ENCODE data around the gene TRIP12. TPM values are rescaled to one million over a fixed set of nuclear protein-coding genes. Genes with fewer than 3 reads are reported as not detected.
"Not testable (repeated sequence)": the region's sequence is repeated elsewhere in the genome, so short reads cannot be mapped to it uniquely, and the experiment has no call there.

Gene TRIP12
- total RNA-seq, 2 experiments from 2014 or later: 224 to 229 TPM

DNA sequence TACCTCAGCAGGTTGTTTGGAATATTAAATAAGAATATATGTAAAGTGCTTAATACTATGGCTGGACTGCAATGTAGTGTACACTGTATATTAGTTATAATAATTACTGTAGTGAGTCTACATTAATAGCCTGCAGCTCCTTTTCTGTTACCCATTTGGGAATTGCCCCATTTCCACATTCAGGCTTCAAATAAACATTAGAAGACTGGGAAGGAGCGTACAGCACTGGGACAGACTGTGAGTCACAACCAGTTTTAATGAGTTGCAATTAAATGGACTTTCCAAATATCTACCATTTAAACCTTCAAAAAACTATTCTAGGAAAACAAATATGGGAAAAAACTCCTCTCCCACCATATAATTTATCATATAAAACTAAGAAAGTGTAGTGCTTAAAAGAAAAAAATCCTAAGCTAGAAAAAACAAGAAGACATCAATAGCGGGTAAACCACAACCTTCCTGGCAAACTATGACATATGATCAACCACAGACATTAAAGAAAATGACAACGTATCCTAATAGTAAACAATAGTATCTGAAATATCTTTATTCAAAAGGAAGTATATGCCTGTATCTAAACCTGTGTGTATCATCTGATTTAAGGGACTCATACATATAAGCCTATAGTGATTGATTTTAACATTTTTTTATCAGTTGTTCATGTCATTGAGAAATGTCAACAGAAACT is 86.1 kb downstream of the TRIP12 start:
- H3K4me3 Mint-ChIP-seq: no peak overlapping the region
- H3K36me3 Mint-ChIP-seq (ENCODE audit: low read depth): peaks cover 52% of the 10 kb centered on the region
- CTCF ChIA-PET: interaction anchor here (1.2 to 4.8 kb wide), 5 partner anchors 14 to 55 kb away, joined by 3 to 18 read pairs (median 3); no protein-coding TSS in a partner anchor
- H3K27ac Mint-ChIP-seq: no peak overlapping the region
- no peaks in the 10 kb centered on the region for H3K9me3 Mint-ChIP-seq
- no peak for DNase-seq
- H3K4me1 Mint-ChIP-seq: peaks cover 43% of the 10 kb centered on the region
- no peaks in the 10 kb centered on the region for H3K27me3 Mint-ChIP-seq
- POLR2A ChIA-PET: interaction anchor here (2.0 to 2.4 kb wide), 3 partner anchors 13 to 85 kb away, joined by 9 to 11 read pairs (median 10); partner anchors contain the start of genes FBXO36 and TRIP12

DNA sequence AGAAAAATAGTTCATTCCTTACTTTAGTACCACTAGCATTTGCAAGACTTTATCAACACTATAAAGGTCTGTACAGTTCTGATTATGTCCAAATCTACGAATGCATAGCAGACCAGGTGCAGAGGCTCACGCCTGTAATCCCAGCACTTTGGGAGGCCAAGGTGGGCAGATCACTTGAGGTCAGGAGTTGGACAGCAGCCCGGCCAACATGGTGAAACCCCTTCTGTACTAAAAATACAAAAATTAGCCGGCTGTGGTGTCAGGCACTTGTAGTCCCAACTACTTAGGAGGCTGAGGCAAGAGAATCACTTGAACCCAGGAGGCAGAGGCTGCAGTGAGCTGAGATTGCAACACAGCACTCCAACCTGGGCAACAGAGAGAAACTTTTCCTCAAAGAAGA is 87.4 kb downstream of the TRIP12 start:
- H3K9me3 Mint-ChIP-seq, H3K4me3 Mint-ChIP-seq, H3K27me3 Mint-ChIP-seq, DNase-seq, H3K27ac Mint-ChIP-seq, POLR2A ChIA-PET: not testable (repeated sequence)
- H3K36me3 Mint-ChIP-seq (ENCODE audit: low read depth): peaks cover 50% of the 10 kb centered on the region
- H3K4me1 Mint-ChIP-seq: peaks cover 43% of the 10 kb centered on the region
- CTCF ChIA-PET: interaction anchor here (0.9 to 4.8 kb wide), 4 partner anchors 12 to 54 kb away, joined by 3 to 18 read pairs (median 6); no protein-coding TSS in a partner anchor

DNA sequence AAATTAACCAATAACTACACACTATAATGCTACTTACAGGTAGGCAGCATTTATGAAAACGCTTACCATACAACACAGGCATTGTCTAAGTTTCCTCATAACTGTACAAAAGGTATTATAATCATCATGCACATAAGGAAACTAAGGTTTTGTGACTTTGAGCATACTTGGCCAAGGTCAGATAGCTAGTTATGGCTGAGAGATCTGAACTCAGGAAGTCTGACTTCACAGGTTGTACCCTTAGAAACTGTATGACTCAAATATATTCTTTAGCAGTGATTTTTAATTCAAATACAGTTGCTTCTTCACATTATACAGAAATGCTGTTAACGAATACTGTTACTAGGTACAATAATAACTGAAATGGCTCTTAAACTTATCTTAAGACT is 89.3 kb downstream of the TRIP12 start:
- Mint-ChIP-seq H3K4me3 (no peak overlapping the region), H3K9me3 (no peaks in the 10 kb centered on the region), H3K36me3 (ENCODE audit: low read depth) (peaks cover 53% of the 10 kb centered on the region), H3K27ac (no peak overlapping the region), H3K27me3 (no peaks in the 10 kb centered on the region), H3K4me1 (peaks cover 43% of the 10 kb centered on the region)
- POLR2A ChIA-PET: interaction anchor here (2.3 kb wide), 1 partner anchor 10 kb away, joined by 9 read pairs; no protein-coding TSS in a partner anchor
- no peak for DNase-seq
- CTCF ChIA-PET: interaction anchor here (1.0 to 1.6 kb wide), 3 partner anchors 20 to 78 kb away, joined by 3 to 6 read pairs (median 4); no protein-coding TSS in a partner anchor

DNA sequence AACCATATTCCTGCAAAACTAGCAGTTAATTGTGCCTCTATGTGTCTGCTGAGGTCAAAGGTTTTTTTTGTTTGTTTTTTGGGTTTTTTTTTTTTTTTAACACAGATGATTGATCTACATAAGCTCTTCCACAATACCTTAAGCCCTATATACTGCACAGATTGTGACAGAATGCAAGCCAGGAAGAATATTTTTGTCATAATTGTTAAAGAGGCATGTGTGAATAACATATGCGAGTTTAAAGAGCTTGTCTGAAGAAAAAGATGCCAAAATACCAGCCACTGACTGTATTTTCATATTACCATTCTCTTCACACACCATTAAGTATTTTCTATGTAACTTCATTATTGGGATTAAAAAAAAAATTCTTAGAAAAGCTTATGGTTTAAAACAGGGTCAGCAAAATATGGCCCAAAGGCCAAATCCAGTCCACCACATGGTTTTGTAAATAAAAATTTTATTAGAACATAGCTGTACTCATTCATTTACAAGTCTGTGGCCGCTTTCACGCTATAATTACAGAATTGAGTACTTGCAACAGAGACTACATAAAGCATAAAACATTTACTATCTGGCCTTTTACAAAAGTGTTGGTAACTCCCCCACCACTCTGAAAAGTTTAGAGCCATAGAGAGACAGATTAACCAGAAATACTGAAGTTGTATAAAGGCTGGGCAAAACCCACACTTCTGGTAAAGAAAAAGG is 89.9 kb downstream of the TRIP12 start:
- peaks cover 43% of the 10 kb centered on the region for H3K4me1 Mint-ChIP-seq
- DNase-seq: no peak
- H3K27me3 Mint-ChIP-seq: no peaks in the 10 kb centered on the region
- ChIA-PET POLR2A (interaction anchor here (0.6 to 2.3 kb wide), 3 partner anchors 10 to 90 kb away, joined by 3 to 9 read pairs (median 4); partner anchors contain the start of genes FBXO36 and TRIP12), CTCF (interaction anchor here (0.7 to 1.6 kb wide), 3 partner anchors 29 to 176 kb away, joined by 3 to 6 read pairs (median 4); no protein-coding TSS in a partner anchor)
- no peak overlapping the region for H3K27ac Mint-ChIP-seq
- peaks cover 52% of the 10 kb centered on the region for H3K36me3 Mint-ChIP-seq (ENCODE audit: low read depth)
- H3K9me3 Mint-ChIP-seq: no peaks in the 10 kb centered on the region
- H3K4me3 Mint-ChIP-seq: no peak overlapping the region

DNA sequence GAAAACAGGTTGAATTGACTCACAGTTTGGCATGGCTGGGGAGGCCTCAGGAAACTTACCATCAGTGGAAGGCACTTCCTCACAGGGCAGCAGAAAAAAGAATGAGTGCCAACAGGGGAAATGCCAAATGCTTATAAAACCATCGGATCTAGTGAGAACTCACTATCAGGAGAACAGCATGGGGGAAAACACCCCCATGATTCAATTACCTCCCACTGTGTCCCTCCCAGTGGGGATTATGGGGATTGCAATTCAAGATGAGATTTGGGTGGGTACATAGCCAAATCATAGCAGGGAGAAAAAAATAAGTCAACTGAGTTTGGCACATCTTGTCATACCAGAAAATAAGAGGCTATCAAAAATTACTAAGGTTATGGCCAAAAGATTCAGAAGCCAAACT is 96.3 kb downstream of the TRIP12 start:
- Mint-ChIP-seq H3K9me3 (peaks cover 7% of the 10 kb centered on the region), H3K4me1 (peaks cover 23% of the 10 kb centered on the region), H3K36me3 (ENCODE audit: low read depth) (peaks cover 60% of the 10 kb centered on the region), H3K27ac (no peak overlapping the region), H3K27me3 (no peaks in the 10 kb centered on the region), H3K4me3 (no peak overlapping the region)
- no peak for DNase-seq
- ChIA-PET CTCF (no interaction called here), POLR2A (no interaction called here)

DNA sequence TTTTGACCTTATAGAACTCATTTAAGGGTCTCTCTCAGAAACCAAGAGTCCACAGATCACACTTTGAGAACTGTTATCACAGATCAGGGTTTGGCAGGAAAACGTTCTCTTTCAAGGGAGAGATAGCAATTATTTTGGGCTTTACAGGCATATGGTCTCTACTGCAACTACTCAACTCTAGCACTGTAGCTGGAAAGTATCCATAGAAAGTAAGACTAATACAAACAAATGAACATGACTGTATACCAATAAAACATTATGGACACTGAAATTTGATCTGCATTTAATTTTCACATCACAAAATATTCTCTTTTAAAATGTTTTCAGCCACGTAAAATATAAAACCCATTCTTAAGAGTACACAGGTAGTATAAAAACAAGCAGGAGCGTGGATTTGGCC is 100.5 kb downstream of the TRIP12 start:
- peak overlapping the region; percentile 66 for H3K27ac Mint-ChIP-seq
- DNase-seq: no peak
- peaks cover 7% of the 10 kb centered on the region for H3K9me3 Mint-ChIP-seq
- H3K4me3 Mint-ChIP-seq: no peak overlapping the region
- peaks cover 28% of the 10 kb centered on the region for H3K4me1 Mint-ChIP-seq
- peaks cover 56% of the 10 kb centered on the region for H3K36me3 Mint-ChIP-seq (ENCODE audit: low read depth)
- POLR2A ChIA-PET: interaction anchor here (1.8 kb wide), 1 partner anchor 11 kb away, joined by 9 read pairs; no protein-coding TSS in a partner anchor
- CTCF ChIA-PET: interaction anchor here (2.6 kb wide), 1 partner anchor 21 kb away, joined by 12 read pairs; no protein-coding TSS in a partner anchor
- H3K27me3 Mint-ChIP-seq: no peaks in the 10 kb centered on the region

DNA sequence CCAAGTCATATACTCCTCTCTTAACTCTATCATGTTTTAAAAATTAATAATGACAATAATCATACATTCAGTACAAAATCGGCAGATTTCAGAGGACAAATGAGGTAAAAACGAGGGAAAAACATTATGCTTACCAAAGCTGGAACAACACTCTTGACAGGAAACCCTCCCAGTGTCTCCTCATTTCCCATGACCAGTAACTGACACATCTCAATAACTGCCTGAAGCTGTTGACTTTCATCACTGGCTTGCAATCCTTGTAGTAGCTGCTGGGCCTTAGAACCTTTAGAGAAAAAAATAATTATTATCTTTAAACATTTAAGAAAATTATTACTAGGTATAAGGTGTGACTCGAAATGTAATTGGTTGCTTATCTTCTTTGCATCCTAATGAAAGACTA is 103.6 kb downstream of the TRIP12 start:
- POLR2A ChIA-PET: no interaction called here
- H3K36me3 Mint-ChIP-seq (ENCODE audit: low read depth): peaks cover 44% of the 10 kb centered on the region
- no peaks in the 10 kb centered on the region for H3K27me3 Mint-ChIP-seq
- DNase-seq: no peak
- H3K9me3 Mint-ChIP-seq: no peaks in the 10 kb centered on the region
- CTCF ChIA-PET: interaction anchor here (2.1 kb wide), 1 partner anchor 17 kb away, joined by 5 read pairs; no protein-coding TSS in a partner anchor
- peaks cover 28% of the 10 kb centered on the region for H3K4me1 Mint-ChIP-seq
- H3K27ac Mint-ChIP-seq: no peak overlapping the region
- no peak overlapping the region for H3K4me3 Mint-ChIP-seq

DNA sequence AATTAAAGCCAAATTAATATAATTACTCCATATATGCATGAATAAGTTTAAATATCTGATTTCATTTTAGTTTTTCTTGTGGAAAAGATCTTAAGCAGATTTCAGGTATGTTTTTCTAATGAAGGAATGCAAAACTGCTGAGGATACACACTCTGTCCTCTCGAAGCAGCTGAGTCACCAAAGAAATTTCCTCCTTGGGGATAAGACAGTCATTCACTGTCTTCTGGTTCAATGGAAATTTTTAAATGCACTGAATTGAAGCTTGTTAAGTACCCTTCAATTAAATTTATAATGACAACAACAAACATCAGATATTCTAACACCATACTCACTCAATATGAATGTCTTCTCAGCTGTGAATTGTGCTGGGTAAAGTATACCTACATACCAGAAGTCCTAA is 106.0 kb downstream of the TRIP12 start:
- Mint-ChIP-seq H3K4me1 (peaks cover 10% of the 10 kb centered on the region), H3K27ac (no peak overlapping the region), H3K36me3 (ENCODE audit: low read depth) (peaks cover 35% of the 10 kb centered on the region), H3K4me3 (no peak overlapping the region), H3K9me3 (no peaks in the 10 kb centered on the region), H3K27me3 (no peaks in the 10 kb centered on the region)
- no peak for DNase-seq
- POLR2A ChIA-PET: no interaction called here
- CTCF ChIA-PET: interaction anchor here (1.4 to 2.2 kb wide), 2 partner anchors 15 to 36 kb away, joined by 5 to 7 read pairs; no protein-coding TSS in a partner anchor

DNA sequence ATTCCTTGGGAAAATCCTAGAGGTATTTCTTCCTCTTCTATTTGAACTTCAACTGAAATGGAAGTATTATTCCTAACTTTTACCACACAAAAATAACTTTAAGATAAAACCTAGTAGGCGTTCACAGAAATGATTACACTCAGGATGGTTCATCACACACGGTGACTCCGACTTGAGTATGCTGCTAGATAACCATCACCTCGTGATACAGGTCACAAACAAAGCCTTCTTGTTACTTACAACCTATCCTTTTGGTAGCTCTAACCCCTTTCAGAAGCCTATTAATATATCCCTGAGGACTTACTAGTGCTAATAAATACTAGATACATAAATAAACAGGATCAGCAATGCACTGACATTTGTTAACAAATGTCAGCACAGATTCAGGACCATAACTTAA is 106.5 kb downstream of the TRIP12 start:
- Mint-ChIP-seq H3K27me3 (no peaks in the 10 kb centered on the region), H3K27ac (no peak overlapping the region), H3K4me1 (peaks cover 10% of the 10 kb centered on the region), H3K9me3 (no peaks in the 10 kb centered on the region), H3K4me3 (no peak overlapping the region), H3K36me3 (ENCODE audit: low read depth) (peaks cover 35% of the 10 kb centered on the region)
- no peak for DNase-seq
- ChIA-PET CTCF (interaction anchor here (1.4 to 2.2 kb wide), 2 partner anchors 14 to 35 kb away, joined by 5 to 7 read pairs; no protein-coding TSS in a partner anchor), POLR2A (interaction anchor here (1.2 kb wide), 1 partner anchor 103 kb away, joined by 3 read pairs; no protein-coding TSS in a partner anchor)

DNA sequence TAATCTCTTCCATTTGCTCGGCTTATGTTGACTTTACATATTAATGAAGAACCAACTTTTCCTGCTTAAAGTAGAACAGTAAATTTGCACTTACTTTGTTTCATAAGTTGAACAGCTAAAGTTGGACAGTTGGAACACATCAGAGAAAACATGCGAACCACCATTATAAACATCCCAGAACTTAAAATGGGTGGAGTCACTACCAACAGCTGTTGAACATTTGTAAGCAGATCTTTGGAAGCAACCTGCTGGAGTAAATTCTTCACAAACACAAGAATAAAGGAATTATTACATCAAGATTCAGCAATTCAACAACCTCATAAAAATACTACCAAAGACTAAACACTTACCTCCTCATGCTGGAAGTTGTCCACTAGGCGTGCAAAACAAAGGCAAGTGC is 111.0 kb downstream of the TRIP12 start:
- H3K4me1 Mint-ChIP-seq: peaks cover 4% of the 10 kb centered on the region
- CTCF ChIA-PET: no interaction called here

DNA sequence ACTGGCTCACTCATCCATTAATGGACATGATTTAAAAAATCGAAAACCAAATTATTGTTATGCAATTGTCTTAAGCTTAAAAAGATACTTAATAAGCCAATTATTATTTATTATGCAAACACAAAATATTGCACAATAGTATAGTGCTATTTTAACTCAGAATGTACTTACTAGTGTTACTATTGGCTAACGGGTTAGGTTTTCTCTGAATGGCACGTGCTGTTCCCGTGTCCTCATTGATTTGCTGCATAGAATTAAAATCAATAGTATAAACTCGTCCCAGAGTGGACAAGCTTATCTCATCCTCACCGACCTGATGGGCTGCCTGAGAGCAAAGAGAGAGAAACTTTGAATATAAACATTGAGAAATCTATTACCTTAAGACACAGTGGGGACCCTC is 116.2 kb downstream of the TRIP12 start:
- DNase-seq: no peak
- Mint-ChIP-seq H3K9me3 (no peaks in the 10 kb centered on the region), H3K27me3 (no peaks in the 10 kb centered on the region), H3K4me1 (no peaks in the 10 kb centered on the region), H3K4me3 (no peak overlapping the region), H3K27ac (no peak overlapping the region), H3K36me3 (ENCODE audit: low read depth) (peaks cover 63% of the 10 kb centered on the region)
- ChIA-PET CTCF (interaction anchor here (4.9 kb wide), 1 partner anchor 105 kb away, joined by 53 read pairs; no protein-coding TSS in a partner anchor), POLR2A (no interaction called here)

More for the DNA sequence above, 111.0 kb downstream of the TRIP12 start:
- Mint-ChIP-seq H3K27me3 (no peaks in the 10 kb centered on the region), H3K4me3 (no peak overlapping the region), H3K36me3 (ENCODE audit: low read depth) (peaks cover 51% of the 10 kb centered on the region), H3K9me3 (no peaks in the 10 kb centered on the region), H3K27ac (no peak overlapping the region)
- POLR2A ChIA-PET: no interaction called here
- DNase-seq: no peak

DNA sequence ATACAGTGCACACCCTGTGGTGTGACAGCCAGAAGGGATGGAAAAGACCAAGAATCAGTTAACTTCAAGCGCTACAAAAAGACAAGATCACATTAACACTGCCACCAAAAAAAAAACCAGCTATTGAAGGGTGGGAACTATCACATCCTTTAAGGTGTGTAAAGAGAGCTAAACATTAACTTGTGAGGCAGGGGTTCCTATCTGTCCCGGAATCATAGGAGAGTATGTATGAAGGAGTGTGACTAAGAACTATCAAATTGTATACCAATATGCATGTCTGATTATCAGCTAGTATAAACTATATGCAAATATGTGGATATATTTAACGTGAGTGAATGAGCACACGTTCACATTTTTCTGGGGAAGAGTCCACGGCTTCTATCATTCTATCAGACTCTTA is 119.0 kb downstream of the TRIP12 start:
- DNase-seq: no peak
- ChIA-PET POLR2A (interaction anchor here (1.8 kb wide), 1 partner anchor 120 kb away, joined by 4 read pairs; the partner anchor contains the start of gene FBXO36), CTCF (interaction anchor here (0.7 to 4.9 kb wide), 8 partner anchors 9 to 357 kb away, joined by 3 to 53 read pairs (median 4); partner anchors contain the start of genes FBXO36 and TRIP12)
- no peak overlapping the region for H3K4me3 Mint-ChIP-seq
- H3K4me1 Mint-ChIP-seq: no peaks in the 10 kb centered on the region
- no peaks in the 10 kb centered on the region for H3K9me3 Mint-ChIP-seq
- H3K27ac Mint-ChIP-seq: no peak overlapping the region
- H3K27me3 Mint-ChIP-seq: no peaks in the 10 kb centered on the region
- H3K36me3 Mint-ChIP-seq (ENCODE audit: low read depth): peaks cover 58% of the 10 kb centered on the region

Data from activated CD4-positive, alpha-beta memory T cell treated with anti-CD3 and anti-CD28 coated beads, Interleukin-2, amount 10 ng/mL, durations not matched to agents 7 days and 5 days (primary cell).